AG04450 (cell line): ENCODE measurements around the gene MACROD2. TPM values are rescaled to one million over a fixed set of nuclear protein-coding genes. Genes with fewer than 3 reads are reported as not detected.
"Not testable (repeated sequence)": the region's sequence is repeated elsewhere in the genome, so short reads cannot be mapped to it uniquely, and the experiment has no call there.

Experiments
- CTCF ChIA-PET: fragments of 300-600, 350-600 bp; formaldehyde crosslinking; extraction: SDS; loops from one replicate; lab custom pipeline; 2022; ENCODE audit warnings: antibody characterized with exemption, inconsistent platforms; lab: Charles Lee
- POLR2A ChIA-PET: fragments of 350-600 bp; formaldehyde crosslinking; extraction: SDS; loops from one replicate; lab custom pipeline; 2021; ENCODE audit warnings: antibody characterized with exemption, inconsistent platforms; lab: Yijun Ruan, JAX
- DNase-seq: peaks from one replicate; pipeline ENCODE4 v3.0.0-alpha.2; 2011; ENCODE audit warnings: low read depth, low spot score
- H3K27ac ChIP-seq: one replicate; pipeline ENCODE4 v1.5.1; 2012; ENCODE audit warnings: low read depth, low read length, control low read depth
- H3K27me3 ChIP-seq: one replicate; pipeline ENCODE4 v1.6.0; 2012; ENCODE audit warnings: low read length; ENCODE audit not compliant: control insufficient read depth, insufficient read depth
- H3K4me3 ChIP-seq: 2 replicates; pipeline ENCODE4 v1.5.1; 2011; ENCODE audit warnings: mild to moderate bottlenecking, low read depth, low read length, control low read depth
- H3K9me3 ChIP-seq: 2 replicates; pipeline ENCODE4 v1.5.1; 2012; ENCODE audit warnings: low read length; ENCODE audit not compliant: control insufficient read depth, insufficient read depth
- polyA plus RNA-seq: library from polyadenylated mRNA; depleted of rRNA; stranded (reverse); fragments of >200 nt; gene quantifications from 2 replicates; pipeline ENCODE4 v1.2.3, GENCODE V29; 2011
- TF ChIP-seq, protein P1 (sequence below): IDR thresholded peaks from 2 replicates; pipeline ENCODE4 v1.5.1; 2011; ENCODE audit warnings: low read depth, low read length, control low read depth, inconsistent platforms

The MACROD2 gene
- polyA plus RNA-seq, 1 experiment: 0.02 TPM

DNA sequence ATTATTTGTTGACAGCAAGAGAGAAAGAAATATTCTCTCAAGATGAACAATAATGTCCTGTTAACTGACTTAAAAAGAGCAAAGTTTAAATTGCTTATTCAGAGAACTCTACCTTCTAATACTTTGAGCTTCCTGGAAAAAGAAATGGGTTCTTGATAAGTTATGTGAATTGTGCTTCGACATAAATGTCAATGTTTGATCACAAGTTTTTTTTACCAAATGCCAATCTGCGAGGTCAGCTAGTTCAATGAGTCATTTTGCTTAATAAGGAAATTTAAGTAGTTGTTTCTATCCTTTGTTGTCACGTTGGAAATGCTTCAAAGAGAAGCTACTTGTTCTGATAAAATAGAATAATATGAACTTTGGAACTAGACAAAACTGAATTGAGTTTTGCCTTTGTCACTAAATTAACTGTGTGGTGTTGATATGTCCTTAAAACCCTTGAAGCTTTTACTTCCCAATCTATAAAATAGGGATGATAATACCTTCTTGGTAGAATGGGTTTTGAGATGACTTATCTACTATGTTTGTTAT is 984.2 kb downstream of the MACROD2 start:
- ChIA-PET POLR2A (no interaction called here), CTCF (no interaction called here)
- H3K9me3 ChIP-seq: peaks cover 5% of the 10 kb centered on the region
- H3K4me3 ChIP-seq: no peak overlapping the region
- no peaks in the 10 kb centered on the region for H3K27me3 ChIP-seq
- no peak overlapping the region for H3K27ac ChIP-seq
- DNase-seq: no peak
- TF ChIP-seq, protein P1, sequence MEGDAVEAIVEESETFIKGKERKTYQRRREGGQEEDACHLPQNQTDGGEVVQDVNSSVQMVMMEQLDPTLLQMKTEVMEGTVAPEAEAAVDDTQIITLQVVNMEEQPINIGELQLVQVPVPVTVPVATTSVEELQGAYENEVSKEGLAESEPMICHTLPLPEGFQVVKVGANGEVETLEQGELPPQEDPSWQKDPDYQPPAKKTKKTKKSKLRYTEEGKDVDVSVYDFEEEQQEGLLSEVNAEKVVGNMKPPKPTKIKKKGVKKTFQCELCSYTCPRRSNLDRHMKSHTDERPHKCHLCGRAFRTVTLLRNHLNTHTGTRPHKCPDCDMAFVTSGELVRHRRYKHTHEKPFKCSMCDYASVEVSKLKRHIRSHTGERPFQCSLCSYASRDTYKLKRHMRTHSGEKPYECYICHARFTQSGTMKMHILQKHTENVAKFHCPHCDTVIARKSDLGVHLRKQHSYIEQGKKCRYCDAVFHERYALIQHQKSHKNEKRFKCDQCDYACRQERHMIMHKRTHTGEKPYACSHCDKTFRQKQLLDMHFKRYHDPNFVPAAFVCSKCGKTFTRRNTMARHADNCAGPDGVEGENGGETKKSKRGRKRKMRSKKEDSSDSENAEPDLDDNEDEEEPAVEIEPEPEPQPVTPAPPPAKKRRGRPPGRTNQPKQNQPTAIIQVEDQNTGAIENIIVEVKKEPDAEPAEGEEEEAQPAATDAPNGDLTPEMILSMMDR: no peak

DNA sequence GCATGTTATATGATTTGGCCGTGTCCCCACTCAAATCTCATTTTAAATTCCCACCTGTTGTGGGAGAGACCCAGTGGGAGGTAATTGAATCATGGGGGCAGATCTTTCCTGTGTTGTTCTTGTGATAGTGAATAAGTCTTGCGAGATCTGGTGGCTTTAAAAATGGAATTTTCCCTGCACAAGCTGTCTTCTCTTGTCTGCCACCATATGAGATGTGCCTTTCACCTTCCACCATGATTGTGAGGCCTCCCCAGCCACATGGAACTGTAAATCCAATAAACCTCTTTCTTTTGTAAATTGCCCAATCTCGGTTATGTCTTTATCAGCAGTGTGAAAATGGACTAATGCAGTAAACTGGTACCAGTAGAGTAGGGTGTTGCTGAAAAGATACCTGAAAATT is 986.2 kb downstream of the MACROD2 start:
- POLR2A ChIA-PET, CTCF ChIA-PET, DNase-seq: not testable (repeated sequence)

DNA sequence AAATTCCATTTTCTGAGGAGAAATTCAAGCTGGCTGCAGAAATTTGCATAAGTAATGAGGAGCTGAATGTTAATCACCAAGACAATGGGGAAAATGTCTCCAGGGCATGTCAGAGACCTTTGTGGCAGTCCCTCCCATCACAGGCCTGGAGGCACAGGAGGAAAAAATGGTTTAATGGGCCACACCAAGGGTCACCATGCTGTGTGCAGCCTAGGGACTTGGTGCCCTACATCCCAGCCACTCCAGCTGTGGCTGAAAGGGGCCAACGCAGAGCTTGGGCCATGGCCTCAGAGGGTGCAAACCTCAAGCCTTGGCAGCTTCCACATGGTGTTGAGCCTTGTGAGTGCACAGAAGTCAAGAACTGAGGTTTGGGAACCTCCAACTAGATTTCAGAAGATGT is 987.0 kb downstream of the MACROD2 start:
- CTCF ChIA-PET, POLR2A ChIA-PET, H3K27me3 ChIP-seq, H3K4me3 ChIP-seq, H3K27ac ChIP-seq, DNase-seq, H3K9me3 ChIP-seq: not testable (repeated sequence)

More for the DNA sequence above, 986.2 kb downstream of the MACROD2 start:
- not testable (repeated sequence) for H3K27ac ChIP-seq, H3K4me3 ChIP-seq, H3K27me3 ChIP-seq, H3K9me3 ChIP-seq

DNA sequence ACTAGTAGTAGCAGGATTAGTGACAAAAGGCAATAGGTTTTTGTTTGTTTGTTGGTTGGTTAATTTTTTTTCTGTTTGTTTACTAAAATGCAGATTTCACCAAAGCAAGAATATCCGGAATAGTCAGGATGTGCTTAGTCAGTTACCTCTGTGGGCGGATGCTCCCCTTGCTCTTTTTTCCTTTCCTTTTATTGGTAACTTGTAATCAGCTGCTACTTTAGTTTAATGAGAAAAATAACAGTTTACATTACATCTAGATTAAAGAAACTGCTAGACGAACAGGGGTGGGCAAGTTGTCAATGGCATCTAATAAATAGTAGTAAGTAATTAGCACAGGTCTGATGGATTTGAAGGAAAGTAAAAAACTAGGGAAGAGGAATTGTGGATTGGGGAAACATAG is 989.0 kb downstream of the MACROD2 start:
- TF ChIP-seq, protein P1: no peak
- Histone ChIP-seq H3K9me3 (peaks cover 5% of the 10 kb centered on the region), H3K27ac (no peak overlapping the region), H3K27me3 (no peaks in the 10 kb centered on the region), H3K4me3 (no peak overlapping the region)
- no peak for DNase-seq
- ChIA-PET CTCF (no interaction called here), POLR2A (no interaction called here)

DNA sequence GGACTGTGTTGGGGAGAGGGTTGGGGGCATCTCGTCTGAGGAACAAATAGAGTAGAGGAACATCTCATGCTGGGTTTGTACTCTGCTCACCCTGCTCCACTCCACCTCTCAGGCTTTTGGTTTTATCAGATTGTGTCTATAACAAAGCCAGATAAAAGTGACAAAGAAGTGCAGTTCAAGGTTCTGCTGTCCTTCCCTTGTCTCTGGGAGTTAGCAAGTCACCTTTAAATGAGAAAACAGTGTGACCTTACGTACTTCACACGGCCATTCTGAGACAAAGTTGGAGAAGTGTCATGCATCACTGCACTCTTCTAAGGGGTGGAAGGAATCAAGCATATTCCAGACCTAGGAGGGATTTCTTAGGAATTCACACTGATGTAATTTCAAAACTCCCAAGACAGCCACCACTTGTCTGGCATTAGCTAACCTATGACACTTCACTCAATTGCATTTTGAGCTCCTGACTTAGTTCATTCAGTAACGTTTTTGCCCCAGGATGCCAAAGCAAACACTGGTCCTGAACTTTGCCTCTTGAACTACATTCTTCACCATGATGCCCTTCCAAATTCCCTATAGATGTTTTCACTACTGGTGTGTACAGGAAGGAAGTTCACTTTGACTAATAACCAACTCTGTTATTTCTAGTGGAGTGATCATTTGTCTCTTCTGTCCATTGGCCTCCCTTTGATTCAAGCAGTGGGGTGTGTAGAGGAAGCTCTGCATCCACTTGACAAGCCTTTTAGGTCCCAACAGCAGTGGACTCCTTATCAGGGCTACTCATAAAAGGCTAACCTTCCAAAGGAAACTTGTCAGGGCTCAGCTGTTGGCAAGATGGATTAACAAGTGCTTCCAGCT is 989.7 kb downstream of the MACROD2 start:
- ChIA-PET POLR2A (no interaction called here), CTCF (no interaction called here)
- H3K4me3 ChIP-seq: no peak overlapping the region
- TF ChIP-seq, protein P1: no peak
- peaks cover 5% of the 10 kb centered on the region for H3K9me3 ChIP-seq
- no peaks in the 10 kb centered on the region for H3K27me3 ChIP-seq
- no peak overlapping the region for H3K27ac ChIP-seq
- no peak for DNase-seq

DNA sequence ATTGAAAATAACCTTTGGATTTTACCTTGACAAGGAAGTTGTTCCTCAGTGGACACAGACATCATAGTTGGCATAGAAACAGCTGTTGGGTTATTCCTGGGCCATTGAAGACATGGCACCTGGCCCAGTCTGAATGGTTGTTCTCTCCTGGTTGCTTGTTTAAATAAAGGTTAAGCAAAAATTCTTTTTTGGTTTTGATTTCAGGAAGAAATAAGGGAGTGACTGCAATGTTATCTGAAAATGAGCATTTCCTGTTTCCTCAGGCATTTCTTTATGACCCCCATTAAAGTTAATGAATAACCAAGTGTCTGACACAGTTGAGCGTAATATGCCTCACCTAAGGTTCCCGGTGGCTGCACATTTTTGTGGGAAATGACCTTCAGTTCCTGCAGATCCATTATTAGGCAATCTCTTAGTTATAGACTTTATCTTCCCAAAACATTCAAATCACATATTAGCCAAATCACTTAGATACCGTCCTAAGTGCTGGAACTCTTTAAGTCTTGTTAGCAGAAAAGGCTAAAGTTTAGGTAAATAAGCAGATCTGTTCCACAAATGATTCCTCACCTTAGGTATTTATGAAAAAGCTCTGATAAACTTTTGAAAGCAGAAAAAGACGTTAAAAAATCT is 990.8 kb downstream of the MACROD2 start:
- Histone ChIP-seq H3K4me3 (no peak overlapping the region), H3K27ac (no peak overlapping the region), H3K27me3 (no peaks in the 10 kb centered on the region), H3K9me3 (peaks cover 5% of the 10 kb centered on the region)
- no peak for DNase-seq
- POLR2A ChIA-PET: no interaction called here
- CTCF ChIA-PET: no interaction called here
- TF ChIP-seq, protein P1: no peak
